ENCODE data around the gene EFCAB9.

GRCh38 chr5:172172912-172173563, 20.9 kb upstream of the EFCAB9 start:
- no peak for TF ChIP-seq GATA3 (IDR thresholded peaks at IDR 0.05; ENCODE audit: low read depth, low read length)
- no peak for TF ChIP-seq GATA2 (IDR thresholded peaks at IDR 0.05; ENCODE audit: low read depth, low read length)
